Measurements from ENCODE around the gene PDZRN3. TPM values are rescaled to one million over a fixed set of nuclear protein-coding genes. Genes with fewer than 3 reads are reported as not detected.
A peak's percentile ranks its signal among the peaks of the same experiment; 100 is the strongest.

Gene PDZRN3
- total and polyA plus RNA-seq, 2 experiments from 2014 or later: 7.5 to 14.0 TPM

DNA sequence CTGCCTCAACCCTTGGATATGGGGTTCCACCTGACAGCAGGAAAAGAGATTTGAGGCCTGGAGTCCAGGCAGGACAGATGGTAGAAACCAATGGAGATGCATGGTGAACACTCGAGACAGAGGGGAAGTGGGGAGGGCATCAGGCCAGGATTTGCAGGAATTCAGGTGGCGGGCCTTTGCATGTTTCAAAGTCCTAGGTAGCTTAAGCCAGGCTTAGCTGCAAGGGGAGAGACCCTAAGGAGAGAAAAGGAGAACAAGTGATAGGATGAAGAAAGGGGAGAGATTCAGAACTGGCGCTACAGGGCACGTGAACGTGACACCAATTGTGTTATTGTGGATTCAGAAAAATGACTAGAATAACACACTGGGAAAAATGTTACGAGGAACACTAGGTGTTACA is 182.6 kb downstream of the PDZRN3 start:
- Mint-ChIP-seq H3K9me3 (no peaks in the 10 kb centered on the region), H3K27me3 (ENCODE audit: insufficient read depth, low read depth, poor library complexity) (no peaks in the 10 kb centered on the region), H3K36me3 (ENCODE audit: low read depth) (0 out of 3 replicates have a peak, but pooled peaks cover 2% of the 10 kb centered on the region), H3K4me1 (no peaks in the 10 kb centered on the region), H3K27ac (no peak overlapping the region), H3K4me3 (no peak overlapping the region)
- Histone ChIP-seq H3K27ac (ENCODE audit: low read depth) (no peak overlapping the region), H3K4me1 (ENCODE audit: insufficient read depth) (no peaks in the 10 kb centered on the region), H2AFZ (no peak overlapping the region), H3K9me2 (ENCODE audit: insufficient read depth) (no peaks in the 10 kb centered on the region), H3K4me2 (no peak overlapping the region), H4K20me1 (replicated peaks; ENCODE audit: insufficient read depth) (0 out of 2 replicates have a peak, but pooled peaks cover 2% of the 10 kb centered on the region), H3K79me2 (replicated peaks; ENCODE audit: insufficient read depth) (no peaks in the 10 kb centered on the region), H3F3A (replicated peaks; ENCODE audit: low read depth) (no peaks in the 10 kb centered on the region), H3K36me3 (ENCODE audit: insufficient read depth) (no peaks in the 10 kb centered on the region), H3K4me3 (no peak overlapping the region), H3K27me3 (ENCODE audit: insufficient read depth) (no peaks in the 10 kb centered on the region)
- DNase-seq (ENCODE audit: low spot score): no peak
- ATAC-seq: no peak
- no peak for TF ChIP-seq POLR2AphosphoS5 (IDR thresholded peaks at IDR 0.05; ENCODE audit: low read depth)
- TF ChIP-seq ZNF114 (CRISPR knock-in tag; IDR thresholded peaks at IDR 0.05): no peak

DNA sequence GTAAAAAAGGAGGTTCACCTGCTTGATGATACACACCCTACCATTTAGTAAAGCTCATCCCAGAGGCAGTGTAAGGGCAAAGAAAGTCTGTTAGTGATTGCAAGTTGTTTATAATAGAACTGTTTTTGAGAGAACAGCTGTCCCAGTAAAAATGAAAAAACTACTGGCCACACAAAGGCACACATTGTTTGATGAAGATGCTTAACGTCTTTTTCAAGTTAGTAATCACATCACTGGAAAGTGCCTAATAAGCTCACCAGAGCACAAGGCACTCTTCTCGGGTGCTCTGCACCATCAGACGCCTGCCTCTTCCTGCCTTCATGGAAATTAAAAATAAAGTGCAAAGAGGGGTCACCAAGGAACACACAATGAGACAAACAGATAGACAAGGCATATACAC is 186.9 kb downstream of the PDZRN3 start:
- Histone ChIP-seq H3K27ac (ENCODE audit: low read depth) (no peak overlapping the region), H3K4me2 (no peak overlapping the region), H3K36me3 (ENCODE audit: insufficient read depth) (no peaks in the 10 kb centered on the region), H3K4me1 (ENCODE audit: insufficient read depth) (no peaks in the 10 kb centered on the region; the same call in 1 of the 2 replicates), H3K79me2 (replicated peaks; ENCODE audit: insufficient read depth) (no peaks in the 10 kb centered on the region), H3K9me2 (ENCODE audit: insufficient read depth) (no peaks in the 10 kb centered on the region), H3F3A (replicated peaks; ENCODE audit: low read depth) (no peaks in the 10 kb centered on the region), H2AFZ (no peak overlapping the region), H3K4me3 (no peak overlapping the region), H4K20me1 (replicated peaks; ENCODE audit: insufficient read depth) (0 out of 2 replicates have a peak, but pooled peaks cover 2% of the 10 kb centered on the region), H3K27me3 (ENCODE audit: insufficient read depth) (no peaks in the 10 kb centered on the region)
- no peaks in the 10 kb centered on the region for H3K27me3 Mint-ChIP-seq (ENCODE audit: insufficient read depth, low read depth, poor library complexity)
- ATAC-seq (no peak), DNase-seq (ENCODE audit: low spot score) (no peak)
- H3K27ac Mint-ChIP-seq: no peak overlapping the region
- H3K36me3 Mint-ChIP-seq (ENCODE audit: low read depth): 0 out of 3 replicates have a peak, but pooled peaks cover 2% of the 10 kb centered on the region
- no peak overlapping the region for H3K4me3 Mint-ChIP-seq
- H3K4me1 Mint-ChIP-seq: peaks cover 5% of the 10 kb centered on the region; the same call in 2 of the 3 replicates
- no peaks in the 10 kb centered on the region for H3K9me3 Mint-ChIP-seq
- no peak for TF ChIP-seq POLR2AphosphoS5 (IDR thresholded peaks at IDR 0.05; ENCODE audit: low read depth)
- no peak for TF ChIP-seq ZNF114 (CRISPR knock-in tag; IDR thresholded peaks at IDR 0.05)

DNA sequence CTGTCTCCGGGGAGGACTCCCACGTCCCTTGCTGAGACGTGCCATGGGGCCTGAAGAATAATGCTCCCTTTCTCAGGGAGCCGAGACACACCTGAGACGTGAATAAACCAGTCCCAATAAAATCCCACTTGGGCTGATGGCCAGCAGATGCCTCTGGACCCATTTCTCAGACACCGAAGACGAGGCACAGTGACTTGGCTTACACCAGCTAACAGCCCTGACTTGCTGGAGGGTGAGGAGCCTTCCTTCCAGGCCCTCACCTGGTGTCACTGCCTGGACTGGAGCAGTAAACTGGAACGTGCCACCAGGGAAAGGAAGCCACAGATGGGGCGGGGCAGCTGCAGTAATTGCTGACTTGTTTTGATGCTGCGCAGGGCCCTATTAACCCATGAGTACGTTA is 189.7 kb downstream of the PDZRN3 start:
- Mint-ChIP-seq H3K9me3 (no peaks in the 10 kb centered on the region), H3K4me3 (no peak overlapping the region), H3K36me3 (ENCODE audit: low read depth) (no peaks in the 10 kb centered on the region), H3K27me3 (ENCODE audit: insufficient read depth, low read depth, poor library complexity) (no peaks in the 10 kb centered on the region), H3K27ac (0 out of 2 replicates have a peak overlapping the region, but pooled peaks have one; percentile 61), H3K4me1 (peaks cover 19% of the 10 kb centered on the region)
- no peaks in the 10 kb centered on the region for H3K79me2 ChIP-seq (replicated peaks; ENCODE audit: insufficient read depth)
- H3K4me1 ChIP-seq (ENCODE audit: insufficient read depth): no peaks in the 10 kb centered on the region; the same call in 1 of the 2 replicates
- no peaks in the 10 kb centered on the region for H3K27me3 ChIP-seq (ENCODE audit: insufficient read depth)
- ATAC-seq (no peak), DNase-seq (ENCODE audit: low spot score) (no peak)
- H3K4me3 ChIP-seq: no peak overlapping the region
- H3K4me2 ChIP-seq: no peak overlapping the region
- H3F3A ChIP-seq (replicated peaks; ENCODE audit: low read depth): no peaks in the 10 kb centered on the region
- H2AFZ ChIP-seq: no peak overlapping the region
- TF ChIP-seq, protein P1, sequence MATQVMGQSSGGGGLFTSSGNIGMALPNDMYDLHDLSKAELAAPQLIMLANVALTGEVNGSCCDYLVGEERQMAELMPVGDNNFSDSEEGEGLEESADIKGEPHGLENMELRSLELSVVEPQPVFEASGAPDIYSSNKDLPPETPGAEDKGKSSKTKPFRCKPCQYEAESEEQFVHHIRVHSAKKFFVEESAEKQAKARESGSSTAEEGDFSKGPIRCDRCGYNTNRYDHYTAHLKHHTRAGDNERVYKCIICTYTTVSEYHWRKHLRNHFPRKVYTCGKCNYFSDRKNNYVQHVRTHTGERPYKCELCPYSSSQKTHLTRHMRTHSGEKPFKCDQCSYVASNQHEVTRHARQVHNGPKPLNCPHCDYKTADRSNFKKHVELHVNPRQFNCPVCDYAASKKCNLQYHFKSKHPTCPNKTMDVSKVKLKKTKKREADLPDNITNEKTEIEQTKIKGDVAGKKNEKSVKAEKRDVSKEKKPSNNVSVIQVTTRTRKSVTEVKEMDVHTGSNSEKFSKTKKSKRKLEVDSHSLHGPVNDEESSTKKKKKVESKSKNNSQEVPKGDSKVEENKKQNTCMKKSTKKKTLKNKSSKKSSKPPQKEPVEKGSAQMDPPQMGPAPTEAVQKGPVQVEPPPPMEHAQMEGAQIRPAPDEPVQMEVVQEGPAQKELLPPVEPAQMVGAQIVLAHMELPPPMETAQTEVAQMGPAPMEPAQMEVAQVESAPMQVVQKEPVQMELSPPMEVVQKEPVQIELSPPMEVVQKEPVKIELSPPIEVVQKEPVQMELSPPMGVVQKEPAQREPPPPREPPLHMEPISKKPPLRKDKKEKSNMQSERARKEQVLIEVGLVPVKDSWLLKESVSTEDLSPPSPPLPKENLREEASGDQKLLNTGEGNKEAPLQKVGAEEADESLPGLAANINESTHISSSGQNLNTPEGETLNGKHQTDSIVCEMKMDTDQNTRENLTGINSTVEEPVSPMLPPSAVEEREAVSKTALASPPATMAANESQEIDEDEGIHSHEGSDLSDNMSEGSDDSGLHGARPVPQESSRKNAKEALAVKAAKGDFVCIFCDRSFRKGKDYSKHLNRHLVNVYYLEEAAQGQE (IDR thresholded peaks at IDR 0.05; ENCODE audit: unreplicated experiment): no peak
- TF ChIP-seq CREB1 (CRISPR knock-in tag; IDR thresholded peaks at IDR 0.05; ENCODE audit: low read depth): no peak
- TF ChIP-seq ZNF331 (CRISPR knock-in tag; IDR thresholded peaks at IDR 0.05; ENCODE audit: low read depth): no peak
- TF ChIP-seq, protein P2, sequence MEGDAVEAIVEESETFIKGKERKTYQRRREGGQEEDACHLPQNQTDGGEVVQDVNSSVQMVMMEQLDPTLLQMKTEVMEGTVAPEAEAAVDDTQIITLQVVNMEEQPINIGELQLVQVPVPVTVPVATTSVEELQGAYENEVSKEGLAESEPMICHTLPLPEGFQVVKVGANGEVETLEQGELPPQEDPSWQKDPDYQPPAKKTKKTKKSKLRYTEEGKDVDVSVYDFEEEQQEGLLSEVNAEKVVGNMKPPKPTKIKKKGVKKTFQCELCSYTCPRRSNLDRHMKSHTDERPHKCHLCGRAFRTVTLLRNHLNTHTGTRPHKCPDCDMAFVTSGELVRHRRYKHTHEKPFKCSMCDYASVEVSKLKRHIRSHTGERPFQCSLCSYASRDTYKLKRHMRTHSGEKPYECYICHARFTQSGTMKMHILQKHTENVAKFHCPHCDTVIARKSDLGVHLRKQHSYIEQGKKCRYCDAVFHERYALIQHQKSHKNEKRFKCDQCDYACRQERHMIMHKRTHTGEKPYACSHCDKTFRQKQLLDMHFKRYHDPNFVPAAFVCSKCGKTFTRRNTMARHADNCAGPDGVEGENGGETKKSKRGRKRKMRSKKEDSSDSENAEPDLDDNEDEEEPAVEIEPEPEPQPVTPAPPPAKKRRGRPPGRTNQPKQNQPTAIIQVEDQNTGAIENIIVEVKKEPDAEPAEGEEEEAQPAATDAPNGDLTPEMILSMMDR (conservative IDR thresholded peaks at IDR 0.05; ENCODE audit: low read depth in 2 of 2): no peak
- no peak for TF ChIP-seq EZH2phosphoT487 (IDR thresholded peaks at IDR 0.05; ENCODE audit: unreplicated experiment)
- TF ChIP-seq ZNF114 (CRISPR knock-in tag; IDR thresholded peaks at IDR 0.05): no peak
- no peak for TF ChIP-seq EZH2 (IDR thresholded peaks at IDR 0.05; ENCODE audit: low read depth, unreplicated experiment)
- TF ChIP-seq JUNB (IDR thresholded peaks at IDR 0.05; ENCODE audit: unreplicated experiment): no peak
- no peak for TF ChIP-seq POLR2AphosphoS5 (IDR thresholded peaks at IDR 0.05; ENCODE audit: low read depth)
- H4K20me1 ChIP-seq (replicated peaks; ENCODE audit: insufficient read depth): 0 out of 2 replicates have a peak, but pooled peaks cover 2% of the 10 kb centered on the region
- no peaks in the 10 kb centered on the region for H3K36me3 ChIP-seq (ENCODE audit: insufficient read depth)
- no peaks in the 10 kb centered on the region for H3K9me2 ChIP-seq (ENCODE audit: insufficient read depth)
- no peak overlapping the region for H3K27ac ChIP-seq (ENCODE audit: low read depth)
